Measurements from ENCODE around the gene GDPD1.
"Not testable (repeated sequence)": the region's sequence is repeated elsewhere in the genome, so short reads cannot be mapped to it uniquely, and the experiment has no call there.

The GDPD1 gene

DNA sequence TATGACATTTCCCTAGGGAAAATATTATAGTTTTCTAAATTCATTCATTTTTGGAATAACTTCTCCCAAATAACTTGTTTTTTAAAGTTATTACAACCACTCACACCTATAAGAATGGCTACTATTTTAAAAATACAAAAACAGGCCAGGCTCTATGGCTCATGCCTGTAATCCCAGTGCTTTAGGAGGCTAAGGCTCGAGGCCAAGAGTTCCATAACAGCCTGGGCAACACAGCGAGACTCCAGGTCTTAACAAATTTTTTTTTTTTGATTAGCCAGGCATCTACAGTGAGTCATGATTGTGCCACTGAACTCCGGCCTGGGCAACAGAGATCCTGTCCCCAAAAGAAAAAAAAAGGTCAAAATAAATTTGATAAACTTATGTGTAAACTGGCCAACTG is 67.6 kb downstream of the GDPD1 start:
- H3K27ac ChIP-seq, result no peak overlapping the region
- DNase-seq (ENCODE audit: low spot score), result no peak
- TF ChIP-seq, protein P1, sequence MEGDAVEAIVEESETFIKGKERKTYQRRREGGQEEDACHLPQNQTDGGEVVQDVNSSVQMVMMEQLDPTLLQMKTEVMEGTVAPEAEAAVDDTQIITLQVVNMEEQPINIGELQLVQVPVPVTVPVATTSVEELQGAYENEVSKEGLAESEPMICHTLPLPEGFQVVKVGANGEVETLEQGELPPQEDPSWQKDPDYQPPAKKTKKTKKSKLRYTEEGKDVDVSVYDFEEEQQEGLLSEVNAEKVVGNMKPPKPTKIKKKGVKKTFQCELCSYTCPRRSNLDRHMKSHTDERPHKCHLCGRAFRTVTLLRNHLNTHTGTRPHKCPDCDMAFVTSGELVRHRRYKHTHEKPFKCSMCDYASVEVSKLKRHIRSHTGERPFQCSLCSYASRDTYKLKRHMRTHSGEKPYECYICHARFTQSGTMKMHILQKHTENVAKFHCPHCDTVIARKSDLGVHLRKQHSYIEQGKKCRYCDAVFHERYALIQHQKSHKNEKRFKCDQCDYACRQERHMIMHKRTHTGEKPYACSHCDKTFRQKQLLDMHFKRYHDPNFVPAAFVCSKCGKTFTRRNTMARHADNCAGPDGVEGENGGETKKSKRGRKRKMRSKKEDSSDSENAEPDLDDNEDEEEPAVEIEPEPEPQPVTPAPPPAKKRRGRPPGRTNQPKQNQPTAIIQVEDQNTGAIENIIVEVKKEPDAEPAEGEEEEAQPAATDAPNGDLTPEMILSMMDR (conservative IDR thresholded peaks at IDR 0.05; ENCODE audit: low read depth), result no peak
- ChIA-PET CTCF (no interaction called here), POLR2A (ENCODE audit: low non-redundant PET) (no interaction called here)

DNA sequence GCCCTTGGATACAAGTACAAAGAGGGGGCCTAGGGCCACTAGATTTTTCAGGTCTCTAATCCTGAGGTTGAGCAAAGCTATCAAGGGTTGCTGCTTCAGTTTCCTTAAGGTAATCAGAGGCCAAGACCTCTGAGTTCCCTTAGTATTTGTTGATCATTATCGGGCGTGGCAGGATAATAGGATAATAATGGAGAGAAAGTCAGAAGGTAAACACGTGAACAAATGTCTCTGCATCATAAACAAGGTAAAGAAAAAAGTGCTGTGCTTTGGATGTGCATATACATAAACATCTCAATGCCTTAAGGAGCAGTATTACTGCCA is 69.6 kb downstream of the GDPD1 start:
- POLR2A ChIA-PET (ENCODE audit: low non-redundant PET), result no interaction called here
- CTCF ChIA-PET, result no interaction called here
- no peak for DNase-seq (ENCODE audit: low spot score)
- TF ChIP-seq, protein P1 (conservative IDR thresholded peaks at IDR 0.05; ENCODE audit: low read depth), result no peak
- H3K27ac ChIP-seq, result no peak overlapping the region

DNA sequence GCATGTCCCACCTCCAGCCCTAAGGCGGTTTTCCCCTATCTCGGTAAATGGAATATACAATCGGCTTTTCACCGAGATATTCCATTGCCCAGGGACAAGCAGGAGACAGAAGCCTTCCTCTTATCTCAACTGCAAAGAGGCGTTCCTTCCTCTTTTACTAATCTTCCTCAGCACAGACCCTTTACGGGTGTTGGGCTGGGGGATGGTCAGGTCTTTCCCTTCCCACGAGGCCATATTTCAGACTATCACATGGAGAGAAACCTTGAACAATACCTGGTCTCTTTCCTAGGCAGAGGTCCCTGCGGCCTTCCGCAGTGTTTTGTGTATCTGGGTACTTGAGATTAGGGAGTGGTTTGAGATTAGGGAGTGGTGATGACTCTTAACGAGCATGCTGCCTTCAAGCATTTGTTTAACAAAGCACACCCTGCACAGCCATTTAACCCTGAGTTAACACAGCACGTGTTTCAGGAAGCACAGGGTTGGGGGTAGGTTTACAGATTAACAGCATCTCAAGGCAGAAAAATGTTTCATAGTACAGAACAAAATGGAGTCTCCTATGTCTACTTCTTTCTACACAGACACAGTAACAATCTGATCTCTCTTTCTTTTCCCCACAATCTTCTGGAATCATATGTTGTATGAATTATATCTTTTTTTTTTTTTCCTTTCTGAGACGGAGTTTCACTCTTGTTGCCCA is 70.1 kb downstream of the GDPD1 start:
- CTCF ChIA-PET; DNase-seq (ENCODE audit: low spot score); POLR2A ChIA-PET (ENCODE audit: low non-redundant PET); H3K27ac ChIP-seq: not testable (repeated sequence)

DNA sequence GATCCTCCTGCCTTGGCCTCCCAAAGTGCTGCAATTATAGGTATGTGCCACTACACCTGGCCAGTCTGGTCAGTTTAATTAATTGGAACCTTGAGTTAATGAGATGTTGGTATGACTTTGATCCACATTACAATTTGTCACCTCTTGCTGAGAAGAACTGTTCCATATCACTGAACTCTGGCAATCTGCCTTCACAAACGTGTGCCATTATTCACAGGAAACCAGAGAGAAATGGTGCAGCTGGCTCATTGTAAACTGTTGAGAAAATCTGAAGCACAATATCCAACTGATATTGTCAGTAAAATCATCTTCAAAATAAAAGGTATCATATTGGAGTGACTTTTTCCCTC is 71.8 kb downstream of the GDPD1 start:
- TF ChIP-seq, protein P1 (conservative IDR thresholded peaks at IDR 0.05; ENCODE audit: low read depth), result no peak
- POLR2A ChIA-PET (ENCODE audit: low non-redundant PET), result interaction anchor here (0.7 kb wide), 1 partner anchor 1122 kb away, joined by 8 read pairs; no protein-coding TSS in a partner anchor
- CTCF ChIA-PET, result no interaction called here
- no peak for DNase-seq (ENCODE audit: low spot score)
- no peak overlapping the region for H3K27ac ChIP-seq

DNA sequence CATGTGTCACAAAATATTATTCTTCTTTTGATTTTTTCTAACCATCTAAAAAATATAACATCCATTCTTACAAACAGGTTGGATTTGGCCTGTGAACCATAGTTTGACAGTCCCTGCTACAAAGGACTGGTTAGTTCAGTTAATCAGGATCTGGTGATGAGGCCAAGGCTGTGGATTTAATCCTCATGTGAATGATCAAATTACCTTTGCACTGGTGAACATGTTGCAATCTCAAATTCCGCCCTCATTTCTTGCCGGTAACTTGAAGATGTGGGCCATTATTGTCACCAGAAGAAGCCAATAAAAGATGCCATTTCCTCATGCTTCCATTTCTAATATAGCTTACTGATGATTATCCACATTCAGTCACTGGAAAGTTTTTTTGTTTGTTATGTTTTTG is 75.9 kb downstream of the GDPD1 start:
- no peak for DNase-seq (ENCODE audit: low spot score)
- TF ChIP-seq, protein P1 (conservative IDR thresholded peaks at IDR 0.05; ENCODE audit: low read depth), result no peak
- POLR2A ChIA-PET (ENCODE audit: low non-redundant PET), result no interaction called here
- H3K27ac ChIP-seq, result no peak overlapping the region
- CTCF ChIA-PET, result interaction anchor here (0.7 kb wide), 1 partner anchor 75 kb away, joined by 3 read pairs; no protein-coding TSS in a partner anchor

DNA sequence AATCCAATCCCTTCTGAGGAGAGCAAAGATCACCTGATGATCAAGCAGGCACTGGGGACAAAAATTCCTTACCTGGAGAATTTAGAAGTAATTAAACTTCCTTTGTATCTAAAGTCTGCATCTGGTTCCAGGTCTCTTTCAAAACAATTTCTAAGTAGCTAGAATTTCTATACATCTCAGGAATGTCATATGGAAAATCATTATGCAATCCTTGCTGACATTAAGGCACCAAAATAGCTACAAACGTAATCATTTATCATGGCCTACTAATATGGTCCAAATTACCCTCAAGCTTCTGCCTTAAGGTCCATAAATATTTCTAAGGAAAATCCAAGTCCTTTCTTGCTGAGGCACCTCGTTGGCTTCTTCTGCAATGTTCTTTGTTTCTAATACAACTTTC is 78.2 kb downstream of the GDPD1 start:
- TF ChIP-seq, protein P1 (conservative IDR thresholded peaks at IDR 0.05; ENCODE audit: low read depth), result no peak
- H3K27ac ChIP-seq, result no peak overlapping the region
- CTCF ChIA-PET, result interaction anchor here (0.6 to 0.9 kb wide), 2 partner anchors 50 to 769 kb away, joined by 4 to 8 read pairs; no protein-coding TSS in a partner anchor
- POLR2A ChIA-PET (ENCODE audit: low non-redundant PET), result no interaction called here
- no peak for DNase-seq (ENCODE audit: low spot score)

DNA sequence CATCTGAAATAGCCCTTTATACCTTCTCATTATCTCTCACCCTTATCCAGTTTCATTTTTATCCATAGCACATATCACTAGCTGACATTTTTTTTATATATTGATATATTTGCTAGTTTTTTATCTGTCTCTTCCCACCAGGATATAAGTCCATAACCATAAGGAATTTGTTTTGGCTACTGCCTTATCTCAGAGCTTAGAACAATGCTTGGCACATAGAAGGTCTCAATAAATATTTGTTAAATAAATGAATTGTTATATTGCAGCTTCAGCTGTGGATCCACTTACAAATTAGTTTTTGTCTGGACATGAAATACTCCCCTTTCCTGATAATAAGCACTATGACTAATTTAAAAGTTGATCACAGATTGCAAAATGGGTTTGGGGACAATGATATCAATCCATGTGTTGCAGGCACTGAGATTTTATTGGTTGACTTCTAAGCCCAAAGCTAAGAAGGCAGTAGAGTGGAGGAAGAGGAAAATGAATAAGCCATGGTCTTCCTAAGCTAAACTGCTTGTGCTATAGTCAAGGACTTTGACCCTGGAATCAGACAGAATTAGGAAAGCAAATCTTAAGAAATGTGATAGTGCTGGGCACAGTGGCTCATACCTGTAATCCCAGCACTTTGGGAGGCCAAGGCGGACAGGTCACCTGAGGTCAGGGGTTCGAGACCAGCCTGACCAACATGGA is 79.2 kb downstream of the GDPD1 start:
- POLR2A ChIA-PET (ENCODE audit: low non-redundant PET), result no interaction called here
- CTCF ChIA-PET, result interaction anchor here (0.6 to 0.9 kb wide), 2 partner anchors 11 to 18 kb away, joined by 3 to 5 read pairs; no protein-coding TSS in a partner anchor
- DNase-seq (ENCODE audit: low spot score), result no peak
- TF ChIP-seq, protein P1 (conservative IDR thresholded peaks at IDR 0.05; ENCODE audit: low read depth), result no peak
- no peak overlapping the region for H3K27ac ChIP-seq

All from RWPE1 (cell line).